Naive thymus-derived CD8-positive, alpha-beta T cell (primary cell): ENCODE measurements around the gene ATP7B. TPM values are rescaled to one million over a fixed set of nuclear protein-coding genes. Genes with fewer than 3 reads are reported as not detected.

ENCODE experiments used
- ATAC-seq, 2 donors: fragments of 150-1000 bp; cut with Tn5 transposase in 1 of 2; sonication (Bioruptor Pico), chemical (Tn5 transposase) in 1 of 2; 1 replicate in 1 of 2; 2 replicates in 1 of 2; pipeline ENCODE4 v1.10.0; 2021; ENCODE audit warnings: mild to moderate bottlenecking in 2 of 2, moderate library complexity in 2 of 2
- POLR2A ChIA-PET: fragments of 350-600 bp; sonication (Branson Sonifier 250); formaldehyde crosslinking; loops from one replicate; lab custom pipeline; 2021; ENCODE audit warnings: antibody characterized with exemption; lab: Charles Lee
- DNase-seq, 10 donors: peaks; one replicate each; pipeline versions ENCODE4 v3.0.0 to v3.0.0-alpha.2; 2020 to 2022
- H3K27ac Mint-ChIP-seq, 10 donors: one replicate each; pipeline ENCODE4 v1.8.0; 2020 to 2022; ENCODE audit warnings: mild to moderate bottlenecking in 10 of 10, mixed read lengths in 10 of 10, moderate library complexity in 4 of 10, inconsistent platforms in 1 of 10
- H3K27me3 Mint-ChIP-seq, 5 donors: one replicate each; pipeline ENCODE4 v1.8.0; 2021 to 2022; ENCODE audit warnings: mixed read lengths in 5 of 5
- H3K36me3 Mint-ChIP-seq, 3 donors: one replicate each; pipeline ENCODE4 v1.8.0; 2020 to 2022; ENCODE audit warnings: mixed read lengths in 3 of 3, mild to moderate bottlenecking in 2 of 3, inconsistent platforms in 1 of 3
- H3K4me1 Mint-ChIP-seq, 4 donors: one replicate each; pipeline ENCODE4 v1.8.0; 2021 to 2022; ENCODE audit warnings: mixed read lengths in 4 of 4
- H3K4me3 Mint-ChIP-seq, 10 donors: one replicate each; pipeline ENCODE4 v1.8.0; 2020 to 2022; ENCODE audit warnings: mild to moderate bottlenecking in 10 of 10, mixed read lengths in 10 of 10, moderate library complexity in 6 of 10, inconsistent platforms in 1 of 10
- H3K9me3 Mint-ChIP-seq, 9 donors: one replicate each; pipeline ENCODE4 v1.8.0; 2020 to 2022; ENCODE audit warnings: mixed read lengths in 9 of 9, mild to moderate bottlenecking in 3 of 9, inconsistent platforms in 1 of 9, moderate library complexity in 1 of 9
- polyA plus RNA-seq, 3 donors: library from polyadenylated mRNA; unstranded; fragments of 300-500 nt; fragmentation: Illumina TruSeq; gene quantifications; one replicate each; pipeline ENCODE4 v1.2.3, GENCODE V29; 2021
- total RNA-seq, 8 experiments: library from RNA in 2 of 8; stranded (reverse) in 2 of 8; gene quantifications; one replicate each; pipeline ENCODE4 v1.2.3 and lab custom pipeline; 2021 to 2026

Gene ATP7B
- total and polyA plus RNA-seq, 5 experiments from 2014 or later = 0.06 to 1.7 (median 0.29) TPM

- no peaks in the 10 kb centered on the region for H3K9me3 Mint-ChIP-seq
These were observed 76.7 kb downstream of the ATP7B start for GRCh38 chr13:51934461-51935087.

DNA sequence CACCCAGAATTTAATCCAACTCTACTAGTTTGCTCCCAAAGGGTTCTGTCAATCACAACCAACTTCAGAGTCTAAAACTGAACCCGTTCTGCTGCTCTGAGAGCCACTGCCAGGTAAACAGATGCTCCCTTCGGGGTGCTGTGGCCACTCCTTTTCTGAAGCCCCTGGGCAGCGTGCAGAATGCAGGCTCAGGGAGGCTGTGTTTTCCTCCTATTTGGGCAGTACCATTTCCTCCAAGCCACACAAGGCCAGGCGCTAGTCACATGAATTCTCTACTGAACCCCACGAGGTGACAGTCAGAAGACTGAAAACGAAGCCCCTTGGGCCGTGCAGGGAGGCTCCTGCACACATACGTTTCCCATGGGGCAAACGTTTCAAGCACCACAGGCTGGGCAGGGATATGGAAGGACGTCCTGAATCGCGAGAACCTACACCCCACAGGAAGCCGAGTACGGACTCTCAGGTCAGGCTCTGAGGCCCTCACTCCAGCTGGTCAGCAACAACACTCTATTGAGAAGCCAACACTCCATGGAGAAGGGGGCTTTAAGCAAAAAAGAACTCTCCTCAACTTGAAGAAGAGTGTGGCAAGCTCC lies 77.7 kb downstream of the ATP7B start:
- H3K36me3 Mint-ChIP-seq = no peaks in the 10 kb centered on the region
- H3K27ac Mint-ChIP-seq = no peak overlapping the region
- peaks cover 0 to 6% (median 0%) of the 10 kb centered on the region in 4 donors for H3K4me1 Mint-ChIP-seq
- no peaks in the 10 kb centered on the region for H3K9me3 Mint-ChIP-seq
- POLR2A ChIA-PET = no interaction called here
- H3K27me3 Mint-ChIP-seq = peaks cover 0 to 5% (median 0%) of the 10 kb centered on the region in 5 donors
- ATAC-seq = no peak
- no peak overlapping the region for H3K4me3 Mint-ChIP-seq
- DNase-seq = no peak

More at GRCh38 chr13:51934461-51935087, 76.7 kb downstream of the ATP7B start:
- peaks cover 0 to 6% (median under 1%) of the 10 kb centered on the region in 4 donors for H3K4me1 Mint-ChIP-seq
- no peak for ATAC-seq
- H3K4me3 Mint-ChIP-seq = no peak overlapping the region
- no peak for DNase-seq
- H3K27ac Mint-ChIP-seq = peak overlapping the region in 1 of 10 donors; percentile 11
- POLR2A ChIA-PET = no interaction called here
- H3K27me3 Mint-ChIP-seq = peaks cover 0 to 5% (median 0%) of the 10 kb centered on the region in 5 donors
- no peaks in the 10 kb centered on the region for H3K36me3 Mint-ChIP-seq

DNA sequence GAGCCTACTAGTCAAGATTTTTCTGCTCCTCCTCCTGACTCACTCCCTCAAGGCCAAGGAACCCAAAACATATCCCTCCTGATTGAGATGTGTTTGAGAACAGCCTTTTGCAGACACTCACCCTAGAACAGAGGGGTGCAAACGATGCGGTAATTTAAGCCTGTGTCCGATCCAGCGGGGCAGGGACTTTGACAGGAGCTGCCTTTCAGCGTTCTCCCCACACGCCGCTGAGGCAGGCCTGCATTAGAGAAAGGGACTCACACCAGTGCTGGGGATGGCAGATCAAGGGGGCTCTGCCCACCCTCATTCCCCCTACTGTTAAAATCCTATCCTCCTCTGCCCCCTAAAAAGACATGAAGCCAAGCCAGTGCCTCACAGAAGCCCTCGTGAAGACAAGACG lies 79.0 kb downstream of the ATP7B start:
- Mint-ChIP-seq H3K27ac (peak overlapping the region in 1 of 10 donors; percentile 49), H3K4me1 (peaks cover 0 to 6% (median 0%) of the 10 kb centered on the region in 4 donors), H3K36me3 (no peaks in the 10 kb centered on the region), H3K27me3 (peaks cover 0 to 1% (median 0%) of the 10 kb centered on the region in 5 donors), H3K4me3 (no peak overlapping the region), H3K9me3 (no peaks in the 10 kb centered on the region)
- no peak for DNase-seq
- POLR2A ChIA-PET = no interaction called here
- no peak for ATAC-seq

DNA sequence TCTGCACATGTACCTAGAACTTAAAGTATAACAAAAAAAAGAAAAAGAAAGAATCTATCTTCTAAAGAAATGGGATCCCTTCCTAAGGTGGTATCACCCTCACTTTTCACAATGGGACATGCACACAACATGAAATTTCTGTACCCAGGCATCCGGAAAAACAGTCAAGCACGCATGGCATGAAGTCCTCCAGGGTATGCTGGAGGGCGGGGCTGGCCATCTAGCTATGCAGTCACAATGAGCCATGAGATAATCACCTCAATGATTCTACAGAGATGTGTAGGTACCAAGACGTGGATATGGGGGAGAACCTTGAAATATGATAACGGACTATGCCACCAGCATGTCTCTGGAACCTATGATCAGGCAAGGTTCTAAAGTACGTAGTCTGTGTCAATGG lies 79.6 kb downstream of the ATP7B start:
- ATAC-seq (no peak), DNase-seq (no peak)
- Mint-ChIP-seq H3K4me1 (peaks cover 0 to 6% (median 0%) of the 10 kb centered on the region in 4 donors), H3K27me3 (peaks cover 0 to 1% (median 0%) of the 10 kb centered on the region in 5 donors), H3K4me3 (no peak overlapping the region), H3K27ac (peak overlapping the region in 1 of 10 donors; percentile 37), H3K9me3 (no peaks in the 10 kb centered on the region), H3K36me3 (no peaks in the 10 kb centered on the region)
- POLR2A ChIA-PET = no interaction called here

DNA sequence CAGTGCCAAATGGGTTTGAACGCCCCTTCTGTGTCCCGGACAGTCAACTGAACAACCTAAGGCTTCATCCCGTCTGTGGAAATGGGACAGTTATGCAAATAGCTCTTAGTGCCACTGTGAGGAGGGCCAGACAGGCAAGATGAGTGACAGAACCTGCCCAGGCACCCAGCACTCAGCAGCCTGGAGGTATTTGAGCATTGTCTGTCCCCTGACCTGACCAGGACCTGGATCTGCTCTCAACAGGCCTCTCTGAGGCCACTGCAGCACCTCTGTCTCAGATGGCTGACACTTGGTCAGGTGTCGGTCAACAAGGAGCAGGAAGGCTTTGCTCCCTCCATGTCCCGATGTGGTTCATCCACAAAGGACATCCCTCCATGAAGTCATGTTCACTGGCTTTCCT lies 81.6 kb downstream of the ATP7B start:
- H3K4me1 Mint-ChIP-seq = peaks cover 0 to 2% (median 0%) of the 10 kb centered on the region in 4 donors
- no peak for DNase-seq
- no peaks in the 10 kb centered on the region for H3K9me3 Mint-ChIP-seq
- H3K27me3 Mint-ChIP-seq = peaks cover 0 to 6% (median 2%) of the 10 kb centered on the region in 5 donors
- no peaks in the 10 kb centered on the region for H3K36me3 Mint-ChIP-seq
- no peak overlapping the region for H3K27ac Mint-ChIP-seq
- no peak for ATAC-seq
- no peak overlapping the region for H3K4me3 Mint-ChIP-seq
- POLR2A ChIA-PET = no interaction called here

DNA sequence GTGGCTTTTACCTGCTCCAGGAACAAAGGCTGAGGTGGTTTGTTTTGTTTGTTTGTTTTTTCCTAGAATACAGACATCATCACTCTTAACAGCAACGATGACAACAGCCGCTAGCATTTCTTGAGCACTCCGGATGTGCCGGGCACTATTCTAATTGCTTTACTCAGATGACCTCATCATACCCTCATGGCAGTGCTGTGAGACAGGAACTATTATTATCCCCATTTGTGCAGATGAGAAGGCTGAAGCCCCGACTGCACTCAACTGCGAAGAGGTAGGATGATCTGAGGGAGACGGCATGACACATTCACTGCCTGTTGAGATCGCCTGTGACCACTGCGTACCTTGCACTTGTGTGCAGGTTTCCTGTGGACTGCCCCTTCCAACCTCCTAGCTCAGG lies 83.0 kb downstream of the ATP7B start:
- POLR2A ChIA-PET = no interaction called here
- H3K4me1 Mint-ChIP-seq = peaks cover 0 to 2% (median 0%) of the 10 kb centered on the region in 4 donors
- no peak overlapping the region for H3K27ac Mint-ChIP-seq

GRCh38 chr13:51927129-51927528 lies 84.1 kb downstream of the ATP7B start:
- H3K27ac Mint-ChIP-seq = peak overlapping the region in 1 of 10 donors; percentile 62
- POLR2A ChIA-PET = no interaction called here
- H3K27me3 Mint-ChIP-seq = peaks cover 0 to 13% (median 2%) of the 10 kb centered on the region in 5 donors
- H3K4me1 Mint-ChIP-seq = peaks cover 0 to 4% (median 2%) of the 10 kb centered on the region in 4 donors
- ATAC-seq (no peak), DNase-seq (no peak)
- H3K9me3 Mint-ChIP-seq = peaks cover 0 to 1% (median 0%) of the 10 kb centered on the region in 9 donors
- no peaks in the 10 kb centered on the region for H3K36me3 Mint-ChIP-seq
- H3K4me3 Mint-ChIP-seq = no peak overlapping the region

More for the DNA sequence above, 83.0 kb downstream of the ATP7B start:
- DNase-seq (no peak), ATAC-seq (no peak)
- Mint-ChIP-seq H3K4me3 (no peak overlapping the region), H3K9me3 (no peaks in the 10 kb centered on the region), H3K36me3 (no peaks in the 10 kb centered on the region), H3K27me3 (peaks cover 0 to 13% (median 2%) of the 10 kb centered on the region in 5 donors)

GRCh38 chr13:51926528-51926885 lies 84.7 kb downstream of the ATP7B start:
- POLR2A ChIA-PET = no interaction called here
- ATAC-seq = no peak
- peak overlapping the region in 1 of 10 donors; percentile 59 for H3K27ac Mint-ChIP-seq
- no peak for DNase-seq
- H3K9me3 Mint-ChIP-seq = peaks cover 0 to 1% (median 0%) of the 10 kb centered on the region in 9 donors
- H3K36me3 Mint-ChIP-seq = no peaks in the 10 kb centered on the region
- peaks cover 0 to 13% (median 2%) of the 10 kb centered on the region in 5 donors for H3K27me3 Mint-ChIP-seq
- H3K4me3 Mint-ChIP-seq = no peak overlapping the region
- peaks cover 0 to 4% (median 3%) of the 10 kb centered on the region in 4 donors for H3K4me1 Mint-ChIP-seq

DNA sequence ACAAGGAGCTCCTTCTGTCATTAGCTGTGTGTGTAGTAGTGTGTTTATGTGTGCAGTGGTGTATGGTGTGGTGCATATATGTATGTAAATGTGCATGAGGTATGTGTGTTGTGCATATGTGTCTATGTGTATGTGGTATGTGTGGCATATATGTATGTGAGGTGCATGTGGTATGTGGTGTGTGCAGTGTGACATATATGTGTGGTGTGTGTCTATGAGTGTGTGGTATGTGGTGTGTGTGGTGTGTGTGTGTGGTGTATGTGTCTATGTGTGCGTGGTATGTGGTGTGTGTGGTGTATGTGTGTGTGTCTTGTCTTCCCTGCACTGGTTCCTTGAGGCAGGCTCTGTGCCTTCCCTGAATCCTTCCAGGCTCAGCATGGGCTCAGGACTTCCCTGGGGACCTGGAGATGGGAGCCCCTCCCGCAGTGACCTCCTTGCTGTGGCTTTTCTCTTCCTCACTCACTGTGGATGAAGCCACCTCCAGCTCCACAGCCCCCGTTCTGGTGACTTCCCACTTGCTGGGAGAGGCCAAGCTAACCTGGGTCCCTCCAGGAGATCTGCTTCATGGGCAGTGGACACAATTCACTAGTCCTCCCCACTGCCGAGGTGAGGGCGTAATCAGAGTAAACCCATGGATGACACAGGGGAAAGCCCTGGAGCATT lies 85.3 kb downstream of the ATP7B start:
- Mint-ChIP-seq H3K4me3 (no peak overlapping the region), H3K4me1 (peaks cover 0 to 4% (median 3%) of the 10 kb centered on the region in 4 donors), H3K27ac (peak overlapping the region in 1 of 10 donors; percentile 30), H3K9me3 (peaks cover 0 to 1% (median 0%) of the 10 kb centered on the region in 9 donors), H3K27me3 (peaks cover 0 to 13% (median 2%) of the 10 kb centered on the region in 5 donors), H3K36me3 (no peaks in the 10 kb centered on the region)
- DNase-seq (no peak), ATAC-seq (no peak)
- POLR2A ChIA-PET = no interaction called here

DNA sequence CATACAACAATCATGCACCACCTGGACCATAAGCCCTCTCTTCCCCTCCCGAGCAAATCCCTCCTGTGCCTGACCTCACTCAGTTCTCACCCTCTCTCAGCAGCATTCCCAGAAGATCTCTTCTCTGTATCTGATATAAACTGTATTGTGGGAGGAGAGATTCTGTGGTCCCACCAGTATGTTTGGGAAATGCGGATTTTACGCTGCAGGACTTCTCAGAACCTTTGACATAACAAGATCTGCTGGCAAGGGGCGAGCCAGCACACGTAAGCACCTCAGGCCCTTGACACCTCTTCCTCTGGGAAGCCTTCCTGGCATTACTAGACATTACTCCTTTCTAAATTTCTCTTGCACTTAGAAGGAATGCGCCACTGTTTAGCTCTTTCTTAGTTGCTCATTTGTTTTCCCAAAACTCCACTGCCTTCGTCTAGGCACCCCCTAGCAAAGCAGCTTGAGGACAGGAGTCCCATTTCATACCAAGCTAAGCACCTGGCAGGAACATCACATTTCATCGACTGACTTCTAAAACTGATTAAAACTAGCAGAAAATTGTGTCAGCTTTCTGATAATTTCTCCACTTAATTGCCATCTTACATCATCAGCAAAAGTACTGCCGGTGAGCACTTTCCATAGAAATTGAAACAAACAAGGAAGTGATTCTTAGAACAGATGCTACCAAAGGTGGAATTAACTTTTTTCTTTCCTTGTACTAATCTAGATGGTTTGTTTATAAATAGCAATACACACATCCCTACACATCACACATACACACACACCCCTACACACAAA lies 86.3 kb downstream of the ATP7B start:
- POLR2A ChIA-PET = no interaction called here

DNA sequence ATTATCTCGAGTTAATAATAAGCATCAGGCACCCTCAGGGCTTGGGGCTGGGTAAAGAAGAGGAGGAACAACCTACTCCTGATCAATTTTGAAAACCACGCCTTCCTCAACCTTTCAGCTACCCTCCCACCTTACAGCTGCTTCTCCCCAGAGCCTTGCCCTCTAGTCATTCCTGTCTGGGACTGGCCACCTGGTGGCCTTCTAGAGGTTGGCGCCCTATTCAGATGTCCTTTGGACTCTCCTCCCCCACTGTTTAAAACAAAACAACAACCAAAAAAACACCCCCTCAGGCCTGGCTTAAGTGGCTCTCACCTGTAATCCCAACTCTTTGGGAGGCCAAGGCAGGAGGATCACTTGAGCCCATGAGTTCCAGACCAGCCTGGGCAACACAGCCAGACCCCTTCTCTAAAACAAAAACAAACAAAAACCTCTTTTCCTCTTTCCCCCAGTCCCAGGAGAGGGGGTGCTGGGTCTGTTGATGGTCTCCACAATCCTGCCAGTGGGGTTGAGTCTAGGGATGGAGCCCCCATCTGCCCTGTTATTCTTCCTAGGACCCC lies 87.2 kb downstream of the ATP7B start:
- Mint-ChIP-seq H3K36me3 (no peaks in the 10 kb centered on the region), H3K4me3 (no peak overlapping the region), H3K4me1 (peaks cover 0 to 4% (median 3%) of the 10 kb centered on the region in 4 donors), H3K27ac (no peak overlapping the region), H3K9me3 (peaks cover 0 to 1% (median 0%) of the 10 kb centered on the region in 9 donors), H3K27me3 (peaks cover 0 to 13% (median 2%) of the 10 kb centered on the region in 5 donors)
- POLR2A ChIA-PET = interaction anchor here (0.9 kb wide), 1 partner anchor 12 kb away, joined by 3 read pairs; no protein-coding TSS in a partner anchor
- ATAC-seq (peak in 1 of 2 donors; percentile 43), DNase-seq (no peak)

More for the DNA sequence above, 86.3 kb downstream of the ATP7B start:
- Mint-ChIP-seq H3K27ac (peak overlapping the region in 1 of 10 donors; percentile 31), H3K36me3 (no peaks in the 10 kb centered on the region), H3K9me3 (peaks cover 0 to 1% (median 0%) of the 10 kb centered on the region in 9 donors), H3K4me3 (no peak overlapping the region), H3K27me3 (peaks cover 0 to 13% (median 2%) of the 10 kb centered on the region in 5 donors), H3K4me1 (peaks cover 0 to 4% (median 3%) of the 10 kb centered on the region in 4 donors)
- DNase-seq (no peak), ATAC-seq (no peak)
